Uterus (tissue), 2 donors: Measurements from ENCODE around the gene SLC41A3.
"Not testable (repeated sequence)": the region's sequence is repeated elsewhere in the genome, so short reads cannot be mapped to it uniquely, and the experiment has no call there.

ENCODE experiments used
- POLR2A ChIP-seq, 2 donors: fragments of 450-650 bp; IDR thresholded peaks; one replicate each; pipeline ENCODE4 v1.6.1; 2016; ENCODE audit warnings: antibody characterized with exemption in 2 of 2, mild to moderate bottlenecking in 1 of 2, moderate library complexity in 1 of 2
- TF ChIP-seq, protein P1 (sequence below), 4 experiments: fragments of 200-600 bp in 2 of 4; fragments of 450-650 bp in 2 of 4; sonication (generic) in 2 of 4; IDR thresholded peaks; one replicate each; pipeline ENCODE4 v1.5.1; 2016 to 2019; ENCODE audit warnings: antibody characterized with exemption in 4 of 4, mild to moderate bottlenecking in 2 of 4, moderate library complexity in 1 of 4

DNA sequence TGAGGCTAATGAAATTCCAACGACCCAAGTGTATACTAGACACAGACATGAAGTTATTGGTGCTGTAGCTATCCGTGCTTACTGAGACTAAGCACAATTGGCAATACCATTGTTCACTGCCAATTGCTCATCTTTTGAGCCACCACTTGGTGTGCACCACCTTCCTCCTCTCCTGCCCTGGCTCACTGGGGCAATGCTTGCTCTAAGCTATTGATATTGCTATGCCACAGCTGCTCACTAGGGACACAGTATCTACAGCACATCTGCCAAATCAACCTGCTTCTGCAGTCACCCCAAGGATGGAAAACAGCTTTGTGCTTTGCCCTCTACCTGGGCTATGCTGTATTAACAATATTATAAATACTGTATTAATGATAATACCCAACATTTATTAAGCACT is 99.0 kb downstream of the SLC41A3 start:
- TF ChIP-seq, protein P1, sequence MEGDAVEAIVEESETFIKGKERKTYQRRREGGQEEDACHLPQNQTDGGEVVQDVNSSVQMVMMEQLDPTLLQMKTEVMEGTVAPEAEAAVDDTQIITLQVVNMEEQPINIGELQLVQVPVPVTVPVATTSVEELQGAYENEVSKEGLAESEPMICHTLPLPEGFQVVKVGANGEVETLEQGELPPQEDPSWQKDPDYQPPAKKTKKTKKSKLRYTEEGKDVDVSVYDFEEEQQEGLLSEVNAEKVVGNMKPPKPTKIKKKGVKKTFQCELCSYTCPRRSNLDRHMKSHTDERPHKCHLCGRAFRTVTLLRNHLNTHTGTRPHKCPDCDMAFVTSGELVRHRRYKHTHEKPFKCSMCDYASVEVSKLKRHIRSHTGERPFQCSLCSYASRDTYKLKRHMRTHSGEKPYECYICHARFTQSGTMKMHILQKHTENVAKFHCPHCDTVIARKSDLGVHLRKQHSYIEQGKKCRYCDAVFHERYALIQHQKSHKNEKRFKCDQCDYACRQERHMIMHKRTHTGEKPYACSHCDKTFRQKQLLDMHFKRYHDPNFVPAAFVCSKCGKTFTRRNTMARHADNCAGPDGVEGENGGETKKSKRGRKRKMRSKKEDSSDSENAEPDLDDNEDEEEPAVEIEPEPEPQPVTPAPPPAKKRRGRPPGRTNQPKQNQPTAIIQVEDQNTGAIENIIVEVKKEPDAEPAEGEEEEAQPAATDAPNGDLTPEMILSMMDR (IDR thresholded peaks at IDR 0.05) = not testable (repeated sequence)
- not testable (repeated sequence) for TF ChIP-seq POLR2A (IDR thresholded peaks at IDR 0.05)
